GM12874 (cell line): ENCODE measurements around the gene KNG1.

Experiments used
- CTCF ChIP-seq: IDR thresholded peaks from 2 replicates; pipeline ENCODE4 v1.5.1; 2011; ENCODE audit warnings: low read depth, mild to moderate bottlenecking, control low read depth, low read length, moderate library complexity; ENCODE audit not compliant: insufficient read depth

The KNG1 gene

GRCh38 chr3:186760897-186761447 lies 43.8 kb downstream of the KNG1 start:
- TF ChIP-seq CTCF, result no peak

- TF ChIP-seq CTCF, result no peak
These were observed 55.1 kb downstream of the KNG1 start for GRCh38 chr3:186772281-186772694.

- no peak for TF ChIP-seq CTCF
These were observed 55.7 kb downstream of the KNG1 start for GRCh38 chr3:186772701-186773417.

GRCh38 chr3:186775999-186776398 lies 58.8 kb downstream of the KNG1 start:
- TF ChIP-seq CTCF, result no peak

- no peak for TF ChIP-seq CTCF
These were observed 62.0 kb downstream of the KNG1 start for GRCh38 chr3:186779204-186779603.

GRCh38 chr3:186782542-186783057 lies 65.4 kb downstream of the KNG1 start:
- no peak for TF ChIP-seq CTCF

GRCh38 chr3:186783058-186783730 lies 66.0 kb downstream of the KNG1 start, which contains the start of gene EIF4A2:
TSS of gene EIF4A2 (plus strand) at chr3:186783577. CDS start at chr3:186783611, 34 bp downstream.
- TF ChIP-seq CTCF, result no peak
